Adrenal gland (tissue), 12 donors: Measurements from ENCODE around the gene ZRANB1. TPM values are rescaled to one million over a fixed set of nuclear protein-coding genes. Genes with fewer than 3 reads are reported as not detected.

ENCODE experiments used
- DNase-seq, 7 donors: peaks; one replicate each; pipeline ENCODE4 v3.0.0-alpha.2; 2019 to 2020
- H3K27ac ChIP-seq, 5 donors: fragments of 200-600 bp; sonication (generic) in 4 of 5; 1 replicate in 3 of 5; 2 replicates in 2 of 5; pipeline versions ENCODE4 v1.5.1 to v1.8.0; 2016 to 2020; ENCODE audit warnings: mild to moderate bottlenecking in 1 of 5
- H3K27me3 ChIP-seq: fragments of 200-600 bp; 2 replicates; pipeline ENCODE4 v1.8.0; 2021
- H3K36me3 ChIP-seq, 2 donors: fragments of 200-600 bp; replicated peaks in 1 of 2; 1 replicate in 1 of 2; 2 replicates in 1 of 2; pipeline versions ENCODE4 v1.5.1 to v1.8.0; 2018 to 2022
- H3K4me1 ChIP-seq, 2 donors: fragments of 200-600 bp; replicated peaks in 1 of 2; 1 replicate in 1 of 2; 2 replicates in 1 of 2; pipeline versions ENCODE4 v1.5.1 to v1.8.0; 2018 to 2021
- H3K4me3 ChIP-seq, 4 donors: fragments of 200-600 bp; sonication (generic) in 3 of 4; one replicate each; pipeline ENCODE4 v1.5.1; 2016 to 2018
- H3K9me3 ChIP-seq, 3 donors: fragments of 200-600 bp; sonication (generic) in 1 of 3; replicated peaks in 1 of 3; 1 replicate in 2 of 3; 2 replicates in 1 of 3; pipeline versions ENCODE4 v1.5.1 to v1.8.0; 2016 to 2021
- POLR2A ChIP-seq, 2 donors: fragments of 450-650 bp; IDR thresholded peaks; one replicate each; pipeline ENCODE4 v1.6.1; 2017; ENCODE audit warnings: antibody characterized with exemption in 2 of 2, mild to moderate bottlenecking in 2 of 2, moderate library complexity in 1 of 2
- WGBS, 4 donors: extraction: QIAGEN DNeasy Blood & Tissue Kit in 2 of 4; methylation state at CpG; one replicate each; pipeline versions ENCODE4 v1.1.5 to v1.1.7; 2013 to 2017; 5-methylcytosine and 5-hydroxymethylcytosine counted together
- intact Hi-C, 2 donors: fragments of 100-400 bp; cut with DNase I; formaldehyde crosslinking; loops; one replicate each; pipeline versions ENCODE4 v1.14.1 to v1.15.0; 2022 to 2023
- polyA plus RNA-seq, 3 donors: library from polyadenylated mRNA; stranded (reverse); fragments of 200-250 nt in 2 of 3; fragments of 350-450 nt in 1 of 3; fragmentation: Illumina TruSeq in 1 of 3; extraction: RNeasy Lipid Tissue Mini Kit (QIAGEN cat#74804) in 1 of 3; gene quantifications; one replicate each; pipeline ENCODE4 v1.2.3, GENCODE V29; 2013 to 2014
- total RNA-seq, 9 donors: library from RNA; depleted of rRNA in 4 of 9; stranded (reverse); fragments of >200 nt in 4 of 9; fragments of 120-200 nt in 1 of 9; fragmentation: NEBNext Ultra II Directional in 1 of 9; extraction: Animal tissue kit (Norgen Biotek cat#: 25700) in 1 of 9; gene quantifications; one replicate each; pipeline versions ENCODE4 v1.1.0 to v1.2.4, GENCODE V29; 2013 to 2023
- TF ChIP-seq, protein P1 (sequence below), 6 experiments: fragments of 450-650 bp in 4 of 6; fragments of 200-600 bp in 2 of 6; sonication (generic) in 1 of 6; IDR thresholded peaks; 1 replicate in 5 of 6; 2 replicates in 1 of 6; pipeline versions ENCODE4 v1.5.1 to v1.8.0; 2016 to 2021; ENCODE audit warnings: antibody characterized with exemption in 6 of 6, mild to moderate bottlenecking in 2 of 6, moderate library complexity in 1 of 6
- donor health status: healthy with polysubstance abuse.
- donor health status: Bipolar disorder and iron deficiency.
- donor health status: DM: yes; HTN: yes; CAD: no.
- donor health status: DM: no; HTN: no; CAD: no.
- donor health status: DM: no; HTN: no; CAD: no.
- donor health status: DM: yes; HTN: yes; CAD: no.

Gene ZRANB1
- total and polyA plus RNA-seq, 12 donors, result 20.2 to 64.7 (median 38.0) TPM

DNA sequence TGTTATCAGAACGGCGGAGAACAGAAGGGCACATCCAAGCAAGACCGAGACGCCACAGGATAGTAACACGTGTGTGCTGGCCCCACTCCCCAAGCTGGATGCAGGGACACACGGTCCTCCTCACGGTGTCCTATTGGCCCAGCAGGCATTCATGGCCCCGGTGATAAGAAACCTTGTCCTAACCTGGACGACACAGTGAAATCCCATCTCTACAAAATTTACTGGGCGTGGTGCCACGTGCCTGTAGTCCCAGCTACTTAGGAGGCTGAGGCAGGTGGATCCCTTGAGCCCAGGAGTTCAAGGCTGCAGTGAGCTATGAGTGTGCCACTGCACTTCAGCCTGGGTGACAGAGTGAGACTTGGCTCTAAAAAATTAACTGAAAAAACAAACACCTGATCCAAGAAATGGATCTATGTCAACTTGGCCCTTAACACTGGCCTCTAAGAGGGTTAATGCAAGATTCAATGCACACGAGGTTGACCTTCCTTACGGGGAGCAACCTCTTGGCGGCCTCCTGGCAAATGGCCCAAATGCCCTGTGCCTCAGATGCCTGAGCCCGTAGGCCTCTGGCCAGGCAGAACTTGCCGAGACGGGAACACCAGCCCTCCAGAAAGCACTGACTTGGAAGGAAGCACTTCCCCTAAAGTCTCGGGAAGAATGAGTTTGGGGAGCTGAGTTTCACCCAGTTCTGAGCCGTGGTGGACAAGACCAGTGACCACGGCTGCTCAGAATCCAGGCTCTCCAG is 72.3 kb downstream of the ZRANB1 start:
- Histone ChIP-seq H3K4me1 (peaks cover 8 to 48% of the 10 kb centered on the region in 2 donors), H3K4me3 (no peak overlapping the region), H3K36me3 (no peaks in the 10 kb centered on the region), H3K9me3 (no peaks in the 10 kb centered on the region), H3K27me3 (no peaks in the 10 kb centered on the region), H3K27ac (peak overlapping the region in 3 of 5 donors; percentile 15 to 78 (median 77))
- TF ChIP-seq POLR2A (IDR thresholded peaks at IDR 0.05), result no peak
- TF ChIP-seq, protein P1, sequence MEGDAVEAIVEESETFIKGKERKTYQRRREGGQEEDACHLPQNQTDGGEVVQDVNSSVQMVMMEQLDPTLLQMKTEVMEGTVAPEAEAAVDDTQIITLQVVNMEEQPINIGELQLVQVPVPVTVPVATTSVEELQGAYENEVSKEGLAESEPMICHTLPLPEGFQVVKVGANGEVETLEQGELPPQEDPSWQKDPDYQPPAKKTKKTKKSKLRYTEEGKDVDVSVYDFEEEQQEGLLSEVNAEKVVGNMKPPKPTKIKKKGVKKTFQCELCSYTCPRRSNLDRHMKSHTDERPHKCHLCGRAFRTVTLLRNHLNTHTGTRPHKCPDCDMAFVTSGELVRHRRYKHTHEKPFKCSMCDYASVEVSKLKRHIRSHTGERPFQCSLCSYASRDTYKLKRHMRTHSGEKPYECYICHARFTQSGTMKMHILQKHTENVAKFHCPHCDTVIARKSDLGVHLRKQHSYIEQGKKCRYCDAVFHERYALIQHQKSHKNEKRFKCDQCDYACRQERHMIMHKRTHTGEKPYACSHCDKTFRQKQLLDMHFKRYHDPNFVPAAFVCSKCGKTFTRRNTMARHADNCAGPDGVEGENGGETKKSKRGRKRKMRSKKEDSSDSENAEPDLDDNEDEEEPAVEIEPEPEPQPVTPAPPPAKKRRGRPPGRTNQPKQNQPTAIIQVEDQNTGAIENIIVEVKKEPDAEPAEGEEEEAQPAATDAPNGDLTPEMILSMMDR (IDR thresholded peaks at IDR 0.05), result no peak
- intact Hi-C loops, result no loop called here
- 61 to 79% (median 67%) methylated on average over 12 to 20 of the region's 20 CpGs for WGBS, 4 donors
- DNase-seq, result peak in 5 of 7 donors; percentile 59 to 76 (median 70)

DNA sequence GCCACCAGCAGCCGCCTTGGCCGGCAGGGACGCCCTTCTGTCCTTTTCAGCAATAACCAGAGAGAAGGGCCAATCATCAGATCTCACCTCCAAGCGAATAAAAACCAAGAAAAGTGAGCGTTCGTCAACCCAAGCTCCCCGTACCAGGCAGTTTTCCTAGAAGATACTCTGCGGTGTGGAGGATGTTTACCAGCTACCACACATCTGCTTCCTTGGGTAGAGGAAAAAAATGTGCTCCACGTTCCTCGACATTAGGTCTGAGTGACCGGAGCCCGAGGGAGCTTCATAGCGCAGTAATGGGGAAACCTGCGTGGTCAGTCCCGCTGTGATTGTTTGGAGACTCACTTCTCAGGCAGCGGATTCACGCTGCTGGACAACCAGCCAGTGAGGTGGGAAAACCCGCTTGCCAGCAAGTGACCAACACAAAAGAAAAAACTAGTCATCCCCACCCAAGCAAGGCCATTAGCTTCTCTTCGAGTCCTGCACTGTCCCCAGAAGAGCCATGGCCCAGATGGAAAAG is 73.0 kb downstream of the ZRANB1 start:
- TF ChIP-seq POLR2A (IDR thresholded peaks at IDR 0.05), result no peak
- TF ChIP-seq, protein P1 (IDR thresholded peaks at IDR 0.05), result no peak
- H3K27ac ChIP-seq, result peak overlapping the region in 2 of 5 donors; percentile 77 to 78
- no peaks in the 10 kb centered on the region for H3K27me3 ChIP-seq
- H3K4me3 ChIP-seq, result no peak overlapping the region
- no peaks in the 10 kb centered on the region for H3K36me3 ChIP-seq
- H3K4me1 ChIP-seq, result peaks cover 8 to 48% of the 10 kb centered on the region in 2 donors
- DNase-seq, result no peak
- H3K9me3 ChIP-seq, result no peaks in the 10 kb centered on the region
- 76 to 93% (median 89%) methylated on average over 15 to 19 of the region's 19 CpGs for WGBS, 4 donors
- intact Hi-C loops, result no loop called here

DNA sequence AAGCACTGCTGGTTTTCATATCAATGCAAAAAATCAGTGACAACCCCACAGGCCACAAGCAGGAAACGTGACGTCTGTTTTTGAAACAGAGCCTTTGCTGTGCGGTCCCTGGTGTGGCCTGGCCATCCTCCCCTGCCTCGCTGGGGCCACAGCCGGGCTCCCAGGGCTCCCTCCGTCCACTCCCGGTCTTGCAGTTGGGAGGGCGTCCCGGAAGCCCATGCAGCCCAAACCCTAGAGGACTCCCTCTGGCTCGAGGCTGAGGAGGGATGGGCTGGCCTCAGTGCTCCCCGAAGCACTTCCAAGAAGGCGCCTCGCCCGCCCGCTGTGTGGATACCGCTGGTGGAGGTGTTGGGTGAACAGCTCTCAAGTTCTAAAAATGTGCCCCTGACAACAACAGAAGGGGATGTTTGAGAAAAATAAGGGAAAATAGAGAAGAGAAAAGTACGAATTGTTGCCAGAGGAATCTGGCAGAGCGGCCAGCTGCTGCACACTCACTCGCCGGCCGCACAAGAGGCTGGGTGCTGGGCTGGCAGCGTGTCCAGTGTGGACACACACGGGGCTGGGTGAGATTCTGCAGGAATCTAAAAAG is 73.5 kb downstream of the ZRANB1 start:
- H3K27ac ChIP-seq, result peak overlapping the region in 3 of 5 donors; percentile 27 to 78 (median 77)
- intact Hi-C loops, result no loop called here
- H3K4me3 ChIP-seq, result no peak overlapping the region
- H3K4me1 ChIP-seq, result peaks cover 8 to 48% of the 10 kb centered on the region in 2 donors
- no peaks in the 10 kb centered on the region for H3K36me3 ChIP-seq
- 67 to 81% (median 74%) methylated on average over 20 to 23 of the region's 23 CpGs for WGBS, 4 donors
- TF ChIP-seq, protein P1 (IDR thresholded peaks at IDR 0.05), result no peak
- no peak for TF ChIP-seq POLR2A (IDR thresholded peaks at IDR 0.05)
- no peaks in the 10 kb centered on the region for H3K27me3 ChIP-seq
- no peaks in the 10 kb centered on the region for H3K9me3 ChIP-seq
- DNase-seq, result no peak

DNA sequence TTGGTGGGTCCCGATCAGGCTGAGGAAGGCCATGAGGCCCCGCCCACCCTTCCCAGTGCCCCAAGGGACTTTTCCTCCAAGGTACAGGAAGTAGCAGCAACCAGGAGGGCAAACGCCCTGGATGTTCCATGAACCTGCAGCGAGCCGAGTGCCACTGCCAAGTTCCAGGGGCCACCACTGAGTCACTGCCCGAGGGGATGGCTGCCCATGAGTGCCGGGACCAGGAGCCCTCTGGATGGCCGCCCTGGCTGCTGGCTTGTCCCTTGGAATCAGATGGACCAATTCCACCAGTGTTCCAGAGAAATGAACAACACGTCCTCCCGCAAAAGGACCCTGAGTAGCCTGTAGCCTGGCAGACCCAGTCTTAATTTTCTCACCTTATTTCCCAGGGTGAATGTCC is 74.2 kb downstream of the ZRANB1 start:
- Histone ChIP-seq H3K9me3 (no peaks in the 10 kb centered on the region), H3K4me3 (no peak overlapping the region), H3K27ac (peak overlapping the region in 3 of 5 donors; percentile 27 to 78 (median 77)), H3K4me1 (peaks cover 8 to 51% of the 10 kb centered on the region in 2 donors), H3K27me3 (no peaks in the 10 kb centered on the region), H3K36me3 (no peaks in the 10 kb centered on the region)
- TF ChIP-seq POLR2A (IDR thresholded peaks at IDR 0.05), result no peak
- TF ChIP-seq, protein P1 (IDR thresholded peaks at IDR 0.05), result no peak
- WGBS, 4 donors, result 63 to 73% (median 66%) methylated on average over 4 to 10 of the region's 10 CpGs; no CpG with 5 or more reads in 1 of the 4 donors
- no peak for DNase-seq
- intact Hi-C loops, result no loop called here
